K562 (cell line): ENCODE results near the gene MAN1B1. TPM values are rescaled to one million over a fixed set of nuclear protein-coding genes. Genes with fewer than 3 reads are reported as not detected.
A peak's percentile ranks its signal among the peaks of the same experiment; 100 is the strongest.

Experiments used
- ASH1L ChIP-seq: fragments of 450-650 bp; IDR thresholded peaks from 2 replicates; pipeline ENCODE4 v1.6.1; 2018; ENCODE audit warnings: borderline replicate concordance, mild to moderate bottlenecking, low read depth; ENCODE audit not compliant: partially characterized antibody
- CBX5 ChIP-seq: IDR thresholded peaks from 2 replicates; pipeline ENCODE4 v1.6.1; 2014; ENCODE audit warnings: low read depth, borderline replicate concordance
- EHMT2 ChIP-seq: fragments of 450-650 bp; IDR thresholded peaks from 2 replicates; pipeline ENCODE4 v1.6.1; 2018; ENCODE audit warnings: antibody characterized with exemption
- MTF1 ChIP-seq: fragments of 250-450 bp; sonication (Bioruptor Pico); IDR thresholded peaks from 2 replicates; pipeline ENCODE4 v1.9.0; 2021; ENCODE audit warnings: moderate library complexity, mild to moderate bottlenecking, inconsistent platforms, borderline replicate concordance
- PCBP2 ChIP-seq: fragments of 200-400 bp; formaldehyde crosslinking; IDR thresholded peaks from 2 replicates; pipeline ENCODE4 v1.6.1; 2018; ENCODE audit warnings: low read length, low read depth, mild to moderate bottlenecking, moderate library complexity; ENCODE audit not compliant: poor library complexity, severe bottlenecking
- PPARD ChIP-seq: fragments of 250-450 bp; sonication (Bioruptor Pico); IDR thresholded peaks from 2 replicates; pipeline ENCODE4 v1.8.0; 2022; ENCODE audit warnings: inconsistent platforms, mild to moderate bottlenecking, moderate library complexity
- TRIM24 ChIP-seq, 2 experiments: fragments of 450-650 bp; IDR thresholded peaks; 2 replicates each; pipeline ENCODE4 v1.6.1; 2016
- ZZZ3 ChIP-seq: fragments of 450-650 bp; IDR thresholded peaks from 2 replicates; pipeline ENCODE4 v1.6.1; 2016; ENCODE audit warnings: antibody characterized with exemption, mild to moderate bottlenecking, moderate library complexity
- polyA plus RNA-seq, 8 experiments: library from polyadenylated mRNA; depleted of rRNA in 4 of 8; stranded (reverse) in 5 of 8; unstranded in 3 of 8; fragments of >200 nt; fragmentation: Nextera tagmentation in 2 of 8; fragmentation: Illumina TruSeq in 1 of 8; extraction: Ambion mirVana in 2 of 8; extraction: Trizol in 1 of 8; gene quantifications; 2 replicates each; pipeline versions ENCODE4 v1.2.1 to v1.2.3, GENCODE V29; 2011 to 2014; ENCODE audit warnings: inconsistent platforms in 1 of 8, missing spikeins in 1 of 8
- total RNA-seq, 7 experiments: library from RNA; depleted of rRNA in 6 of 7; stranded (reverse); fragments of >200 nt in 6 of 7; fragmentation: Illumina TruSeq in 2 of 7; extraction: Trizol in 2 of 7; gene quantifications; 2 replicates each; pipeline versions ENCODE4 v1.2.1 to v1.2.3, GENCODE V29; 2011 to 2021; ENCODE audit warnings: low replicate concordance in 1 of 7
- TF ChIP-seq, protein P1 (sequence below): fragments of 250-450 bp; sonication (Bioruptor Pico); IDR thresholded peaks from 2 replicates; pipeline ENCODE4 v1.8.0; 2022; ENCODE audit warnings: inconsistent platforms
- TF ChIP-seq, protein P2 (sequence below), 2 experiments: fragments of 450-650 bp; IDR thresholded peaks; 2 replicates each; pipeline ENCODE4 v1.6.1; 2016; ENCODE audit warnings: mild to moderate bottlenecking in 2 of 2, borderline replicate concordance in 1 of 2, low read depth in 1 of 2, moderate library complexity in 1 of 2
- TF ChIP-seq, protein P3 (sequence below): fragments of 450-650 bp; IDR thresholded peaks from 2 replicates; pipeline ENCODE4 v1.6.1; 2016; ENCODE audit warnings: antibody characterized with exemption
- TF ChIP-seq, protein P4 (sequence below): sonication (generic); formaldehyde crosslinking; IDR thresholded peaks from 2 replicates; pipeline ENCODE4 v1.8.1; 2022; ENCODE audit warnings: missing genetic modification reagents
- TF ChIP-seq, protein P5 (sequence below): fragments of 450-650 bp; IDR thresholded peaks from one replicate; pipeline ENCODE4 v1.6.1; 2018; ENCODE audit warnings: mild to moderate bottlenecking, moderate library complexity; ENCODE audit not compliant: partially characterized antibody

Gene MAN1B1
- total and polyA plus RNA-seq, 9 of the 15 experiments (the other 6 are each of a cell fraction or from before 2014, with no cell fraction given): 0.55 to 36.6 (median 27.3) TPM

DNA sequence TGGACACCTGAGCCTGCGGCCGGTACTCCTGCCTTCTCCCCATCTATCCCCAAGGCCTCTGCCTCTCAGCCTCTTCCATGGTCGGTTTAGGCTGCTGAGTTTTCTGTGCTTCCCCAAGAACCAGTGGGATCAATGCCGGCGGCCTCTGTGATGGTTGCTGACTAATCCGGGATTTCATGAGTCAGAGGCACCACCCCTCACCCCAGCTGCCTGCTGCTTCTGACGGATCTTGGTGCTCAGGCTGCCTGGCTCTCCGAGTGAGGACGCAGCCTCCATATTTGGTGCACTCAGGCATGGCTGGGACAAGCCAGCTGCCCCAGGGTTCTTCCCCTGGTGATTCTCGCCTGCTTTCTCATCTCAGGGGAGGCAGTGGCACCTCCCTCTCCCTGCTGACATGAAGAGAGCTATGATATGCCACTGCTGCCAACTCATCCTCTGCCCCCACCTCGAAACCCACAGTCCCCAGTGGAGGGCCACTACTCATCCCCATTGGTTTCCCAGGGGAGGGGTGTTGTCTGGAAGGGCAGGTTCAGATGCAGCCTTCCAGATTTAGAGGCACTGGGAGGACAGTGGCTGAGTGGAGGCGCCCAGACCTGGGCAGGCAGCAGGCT, 3.3 kb upstream of the MAN1B1 start (continued):
- TF ChIP-seq, protein P1, sequence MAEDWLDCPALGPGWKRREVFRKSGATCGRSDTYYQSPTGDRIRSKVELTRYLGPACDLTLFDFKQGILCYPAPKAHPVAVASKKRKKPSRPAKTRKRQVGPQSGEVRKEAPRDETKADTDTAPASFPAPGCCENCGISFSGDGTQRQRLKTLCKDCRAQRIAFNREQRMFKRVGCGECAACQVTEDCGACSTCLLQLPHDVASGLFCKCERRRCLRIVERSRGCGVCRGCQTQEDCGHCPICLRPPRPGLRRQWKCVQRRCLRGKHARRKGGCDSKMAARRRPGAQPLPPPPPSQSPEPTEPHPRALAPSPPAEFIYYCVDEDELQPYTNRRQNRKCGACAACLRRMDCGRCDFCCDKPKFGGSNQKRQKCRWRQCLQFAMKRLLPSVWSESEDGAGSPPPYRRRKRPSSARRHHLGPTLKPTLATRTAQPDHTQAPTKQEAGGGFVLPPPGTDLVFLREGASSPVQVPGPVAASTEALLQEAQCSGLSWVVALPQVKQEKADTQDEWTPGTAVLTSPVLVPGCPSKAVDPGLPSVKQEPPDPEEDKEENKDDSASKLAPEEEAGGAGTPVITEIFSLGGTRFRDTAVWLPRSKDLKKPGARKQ (CRISPR knock-in tag): no peak
- TF ChIP-seq, protein P2, sequence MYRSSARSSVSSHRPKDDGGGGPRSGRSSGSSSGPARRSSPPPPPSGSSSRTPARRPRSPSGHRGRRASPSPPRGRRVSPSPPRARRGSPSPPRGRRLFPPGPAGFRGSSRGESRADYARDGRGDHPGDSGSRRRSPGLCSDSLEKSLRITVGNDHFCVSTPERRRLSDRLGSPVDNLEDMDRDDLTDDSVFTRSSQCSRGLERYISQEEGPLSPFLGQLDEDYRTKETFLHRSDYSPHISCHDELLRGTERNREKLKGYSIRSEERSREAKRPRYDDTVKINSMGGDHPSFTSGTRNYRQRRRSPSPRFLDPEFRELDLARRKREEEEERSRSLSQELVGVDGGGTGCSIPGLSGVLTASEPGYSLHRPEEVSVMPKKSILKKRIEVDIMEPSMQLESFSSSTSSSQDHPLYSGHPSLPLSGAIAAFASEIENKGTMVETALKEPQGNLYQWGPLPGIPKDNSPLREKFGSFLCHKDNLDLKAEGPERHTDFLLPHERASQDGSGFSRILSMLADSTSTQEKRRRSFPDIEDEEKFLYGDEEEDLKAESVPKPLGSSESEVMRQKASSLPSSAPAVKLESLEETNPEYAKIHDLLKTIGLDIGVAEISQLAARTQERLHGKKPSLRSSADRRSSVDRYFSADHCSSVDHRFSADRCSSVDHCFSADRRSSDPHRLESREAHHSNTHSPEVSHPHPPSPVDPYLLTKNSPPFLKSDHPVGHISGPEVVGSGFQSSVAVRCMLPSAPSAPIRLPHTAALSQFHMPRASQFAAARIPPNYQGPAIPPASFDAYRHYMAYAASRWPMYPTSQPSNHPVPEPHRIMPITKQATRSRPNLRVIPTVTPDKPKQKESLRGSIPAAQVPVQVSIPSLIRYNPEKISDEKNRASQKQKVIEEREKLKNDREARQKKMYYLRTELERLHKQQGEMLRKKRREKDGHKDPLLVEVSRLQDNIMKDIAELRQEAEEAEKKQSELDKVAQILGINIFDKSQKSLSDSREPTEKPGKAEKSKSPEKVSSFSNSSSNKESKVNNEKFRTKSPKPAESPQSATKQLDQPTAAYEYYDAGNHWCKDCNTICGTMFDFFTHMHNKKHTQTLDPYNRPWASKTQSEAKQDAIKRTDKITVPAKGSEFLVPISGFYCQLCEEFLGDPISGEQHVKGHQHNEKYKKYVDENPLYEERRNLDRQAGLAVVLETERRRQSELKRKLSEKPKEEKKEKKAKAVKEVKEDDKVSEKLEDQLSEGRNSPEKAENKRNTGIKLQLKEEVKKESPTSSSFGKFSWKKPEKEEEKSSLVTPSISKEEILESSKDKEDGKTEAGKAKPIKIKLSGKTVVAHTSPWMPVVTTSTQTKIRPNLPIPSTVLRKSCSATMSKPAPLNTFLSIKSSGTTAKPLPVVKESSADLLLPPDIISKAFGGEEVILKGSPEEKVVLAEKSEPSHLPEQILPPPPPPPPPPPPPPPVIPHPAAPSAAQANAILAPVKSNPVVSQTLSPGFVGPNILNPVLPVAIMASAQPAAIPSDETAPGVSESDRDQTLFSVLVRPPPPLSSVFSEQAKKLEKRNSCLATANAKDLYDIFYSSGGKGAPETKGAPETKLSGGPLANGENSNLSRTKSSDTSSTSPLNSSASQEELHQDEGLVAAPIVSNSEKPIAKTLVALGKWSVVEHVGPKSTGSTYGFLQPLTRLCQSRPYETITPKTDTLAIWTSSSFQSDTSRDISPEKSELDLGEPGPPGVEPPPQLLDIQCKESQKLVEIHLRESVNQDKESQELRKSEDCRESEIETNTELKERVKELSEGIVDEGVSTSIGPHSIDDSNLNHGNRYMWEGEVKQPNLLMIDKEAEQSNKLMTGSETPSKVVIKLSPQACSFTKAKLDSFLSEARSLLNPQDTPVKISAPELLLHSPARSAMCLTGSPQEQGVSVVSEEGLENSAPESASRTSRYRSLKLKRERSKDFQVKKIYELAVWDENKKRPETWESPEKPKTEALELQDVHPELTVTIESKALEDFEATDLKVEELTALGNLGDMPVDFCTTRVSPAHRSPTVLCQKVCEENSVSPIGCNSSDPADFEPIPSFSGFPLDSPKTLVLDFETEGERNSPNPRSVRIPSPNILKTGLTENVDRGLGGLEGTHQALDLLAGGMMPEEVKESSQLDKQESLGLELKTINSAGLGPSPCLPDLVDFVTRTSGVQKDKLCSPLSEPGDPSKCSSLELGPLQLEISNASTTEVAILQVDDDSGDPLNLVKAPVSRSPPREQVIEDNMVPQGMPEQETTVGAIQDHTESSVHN (IDR thresholded peaks at IDR 0.05; ENCODE audit: borderline replicate concordance in 1 of 2, low read depth in 1 of 2): no peak
- no peak for TF ChIP-seq PPARD (CRISPR knock-in tag)
- TF ChIP-seq, protein P3, sequence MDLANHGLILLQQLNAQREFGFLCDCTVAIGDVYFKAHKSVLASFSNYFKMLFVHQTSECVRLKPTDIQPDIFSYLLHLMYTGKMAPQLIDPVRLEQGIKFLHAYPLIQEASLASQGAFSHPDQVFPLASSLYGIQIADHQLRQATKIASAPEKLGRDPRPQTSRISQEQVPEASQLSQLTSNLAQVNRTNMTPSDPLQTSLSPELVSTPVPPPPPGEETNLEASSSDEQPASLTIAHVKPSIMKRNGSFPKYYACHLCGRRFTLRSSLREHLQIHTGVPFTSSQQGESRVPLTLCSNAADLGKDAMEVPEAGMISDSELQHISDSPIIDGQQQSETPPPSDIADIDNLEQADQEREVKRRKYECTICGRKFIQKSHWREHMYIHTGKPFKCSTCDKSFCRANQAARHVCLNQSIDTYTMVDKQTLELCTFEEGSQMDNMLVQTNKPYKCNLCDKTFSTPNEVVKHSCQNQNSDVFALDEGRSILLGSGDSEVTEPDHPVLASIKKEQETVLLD: 0 out of 2 replicates have a peak, but pooled peaks have one; percentile 34
- no peak for TF ChIP-seq PCBP2
- TF ChIP-seq, protein P4, sequence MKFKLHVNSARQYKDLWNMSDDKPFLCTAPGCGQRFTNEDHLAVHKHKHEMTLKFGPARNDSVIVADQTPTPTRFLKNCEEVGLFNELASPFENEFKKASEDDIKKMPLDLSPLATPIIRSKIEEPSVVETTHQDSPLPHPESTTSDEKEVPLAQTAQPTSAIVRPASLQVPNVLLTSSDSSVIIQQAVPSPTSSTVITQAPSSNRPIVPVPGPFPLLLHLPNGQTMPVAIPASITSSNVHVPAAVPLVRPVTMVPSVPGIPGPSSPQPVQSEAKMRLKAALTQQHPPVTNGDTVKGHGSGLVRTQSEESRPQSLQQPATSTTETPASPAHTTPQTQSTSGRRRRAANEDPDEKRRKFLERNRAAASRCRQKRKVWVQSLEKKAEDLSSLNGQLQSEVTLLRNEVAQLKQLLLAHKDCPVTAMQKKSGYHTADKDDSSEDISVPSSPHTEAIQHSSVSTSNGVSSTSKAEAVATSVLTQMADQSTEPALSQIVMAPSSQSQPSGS (CRISPR knock-in tag): no peak
- TF ChIP-seq, protein P5, sequence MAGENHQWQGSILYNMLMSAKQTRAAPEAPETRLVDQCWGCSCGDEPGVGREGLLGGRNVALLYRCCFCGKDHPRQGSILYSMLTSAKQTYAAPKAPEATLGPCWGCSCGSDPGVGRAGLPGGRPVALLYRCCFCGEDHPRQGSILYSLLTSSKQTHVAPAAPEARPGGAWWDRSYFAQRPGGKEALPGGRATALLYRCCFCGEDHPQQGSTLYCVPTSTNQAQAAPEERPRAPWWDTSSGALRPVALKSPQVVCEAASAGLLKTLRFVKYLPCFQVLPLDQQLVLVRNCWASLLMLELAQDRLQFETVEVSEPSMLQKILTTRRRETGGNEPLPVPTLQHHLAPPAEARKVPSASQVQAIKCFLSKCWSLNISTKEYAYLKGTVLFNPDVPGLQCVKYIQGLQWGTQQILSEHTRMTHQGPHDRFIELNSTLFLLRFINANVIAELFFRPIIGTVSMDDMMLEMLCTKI: no peak
- no peak for TF ChIP-seq ASH1L
- TF ChIP-seq ZZZ3: no peak
- TF ChIP-seq TRIM24 (IDR thresholded peaks at IDR 0.05): 0 out of 4 replicates have a peak, but pooled peaks of 1 of the 2 experiments have one; percentile 17
- no peak for TF ChIP-seq CBX5
- 0 out of 2 replicates have a peak, but pooled peaks have one; percentile 37 for TF ChIP-seq EHMT2
- TF ChIP-seq MTF1: no peak
